Dendritic cell treated with granulocyte-macrophage colony-stimulating factor and Interleukin-4, amounts not matched to agents 40 ng/mL and 50 ng/mL, for 4 days (primary cell): ENCODE data around the gene GLIPR2.

ENCODE experiments used
- H3K27ac Mint-ChIP-seq: one replicate; pipeline ENCODE4 v1.8.0; 2022; ENCODE audit warnings: mild to moderate bottlenecking, mixed read lengths
- H3K27me3 Mint-ChIP-seq: one replicate; pipeline ENCODE4 v1.8.0; 2022; ENCODE audit warnings: mild to moderate bottlenecking, mixed read lengths
- H3K36me3 Mint-ChIP-seq: one replicate; pipeline ENCODE4 v1.8.0; 2022; ENCODE audit warnings: low read depth, mixed read lengths
- H3K4me1 Mint-ChIP-seq: one replicate; pipeline ENCODE4 v1.8.0; 2022; ENCODE audit warnings: low read depth, mixed read lengths
- H3K4me3 Mint-ChIP-seq: one replicate; pipeline ENCODE4 v1.8.0; 2022; ENCODE audit warnings: mild to moderate bottlenecking, moderate library complexity, mixed read lengths
- H3K9me3 Mint-ChIP-seq: one replicate; pipeline ENCODE4 v1.8.0; 2022; ENCODE audit warnings: mixed read lengths
- intact Hi-C: fragments of 100-400 bp; cut with micrococcal nuclease; formaldehyde crosslinking; loops from one replicate; pipeline ENCODE4 v1.15.0; 2022

Gene GLIPR2

DNA sequence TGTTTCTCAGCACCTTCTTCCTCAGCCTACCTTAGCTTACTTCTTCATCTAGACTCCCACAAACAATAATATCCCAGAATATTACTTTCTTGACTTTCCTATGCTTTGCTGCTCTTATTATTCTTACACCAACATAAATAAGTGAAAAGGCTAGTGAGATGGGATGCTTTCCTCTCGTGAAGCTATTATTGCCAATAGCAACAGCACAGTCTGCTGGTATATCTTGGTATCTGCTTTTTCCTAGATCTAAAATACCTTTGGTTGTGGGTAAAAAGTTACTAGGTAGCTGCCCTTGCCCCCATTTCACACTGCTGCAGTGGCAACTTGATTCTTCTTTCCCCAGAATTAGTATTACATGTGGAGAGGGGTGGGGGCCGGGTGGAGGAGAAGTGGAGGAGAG is 26.1 kb upstream of the GLIPR2 start:
- H3K36me3 Mint-ChIP-seq: no peaks in the 10 kb centered on the region
- H3K4me3 Mint-ChIP-seq: no peak overlapping the region
- H3K27me3 Mint-ChIP-seq: no peaks in the 10 kb centered on the region
- H3K9me3 Mint-ChIP-seq: no peaks in the 10 kb centered on the region
- no peak overlapping the region for H3K27ac Mint-ChIP-seq
- intact Hi-C loops: no loop called here
- peaks cover 10% of the 10 kb centered on the region for H3K4me1 Mint-ChIP-seq

DNA sequence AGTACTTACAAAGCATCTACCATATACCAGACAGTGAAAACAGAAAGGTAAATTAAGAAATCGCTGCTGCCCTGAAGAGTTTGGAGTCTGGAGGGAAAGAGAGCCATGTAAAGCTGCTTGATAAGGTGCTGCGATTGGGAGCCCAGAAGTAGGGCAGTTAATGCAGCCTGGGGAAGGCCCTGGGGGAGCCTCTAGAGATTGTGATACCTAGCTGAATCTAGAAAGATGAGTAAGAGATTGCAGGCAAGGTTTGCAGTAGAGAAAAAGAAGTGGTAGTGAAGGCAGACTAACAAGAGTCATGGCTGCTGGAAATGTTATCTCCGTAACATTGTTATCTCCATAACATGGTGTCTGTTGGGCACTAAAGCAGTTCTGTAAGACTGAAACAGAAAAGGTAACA is 24.0 kb upstream of the GLIPR2 start:
- Mint-ChIP-seq H3K9me3 (no peaks in the 10 kb centered on the region), H3K27me3 (no peaks in the 10 kb centered on the region), H3K27ac (no peak overlapping the region), H3K36me3 (no peaks in the 10 kb centered on the region), H3K4me3 (no peak overlapping the region), H3K4me1 (peaks cover 17% of the 10 kb centered on the region)
- intact Hi-C loops: no loop called here

- peaks cover 10% of the 10 kb centered on the region for H3K4me1 Mint-ChIP-seq
- intact Hi-C loops: no loop called here
- H3K4me3 Mint-ChIP-seq: no peak overlapping the region
- H3K9me3 Mint-ChIP-seq: no peaks in the 10 kb centered on the region
- H3K36me3 Mint-ChIP-seq: no peaks in the 10 kb centered on the region
- no peak overlapping the region for H3K27ac Mint-ChIP-seq
- H3K27me3 Mint-ChIP-seq: no peaks in the 10 kb centered on the region
These were observed 22.5 kb upstream of the GLIPR2 start for GRCh38 chr9:36113999-36114398.

- no peak overlapping the region for H3K27ac Mint-ChIP-seq
- H3K36me3 Mint-ChIP-seq: no peaks in the 10 kb centered on the region
- no peak overlapping the region for H3K4me3 Mint-ChIP-seq
- H3K27me3 Mint-ChIP-seq: no peaks in the 10 kb centered on the region
- peaks cover 9% of the 10 kb centered on the region for H3K4me1 Mint-ChIP-seq
- H3K9me3 Mint-ChIP-seq: no peaks in the 10 kb centered on the region
- intact Hi-C loops: no loop called here
These were observed 19.9 kb upstream of the GLIPR2 start for GRCh38 chr9:36116593-36116992.

DNA sequence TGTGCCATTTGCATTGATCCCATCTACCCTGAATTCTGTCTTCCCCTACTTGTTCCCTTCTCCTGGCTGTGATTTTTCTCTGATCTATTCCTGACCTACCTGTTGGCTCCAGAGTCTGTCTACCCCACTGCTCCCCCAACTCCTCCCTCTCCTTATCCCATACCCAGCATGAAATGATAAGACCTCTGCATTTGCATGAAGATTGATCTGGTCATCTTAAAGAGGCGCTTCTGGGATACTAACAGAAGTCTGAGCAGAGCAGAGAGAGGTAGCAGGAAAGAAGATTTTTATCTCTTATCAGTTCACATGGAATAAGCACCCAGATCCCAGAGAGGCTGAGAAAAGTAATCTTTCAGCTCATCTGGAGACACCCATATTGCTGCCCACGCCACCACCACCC is 18.3 kb upstream of the GLIPR2 start:
- Mint-ChIP-seq H3K27me3 (no peaks in the 10 kb centered on the region), H3K4me1 (peaks cover 25% of the 10 kb centered on the region), H3K9me3 (no peaks in the 10 kb centered on the region), H3K27ac (no peak overlapping the region), H3K36me3 (no peaks in the 10 kb centered on the region), H3K4me3 (no peak overlapping the region)
- intact Hi-C loops: no loop called here

GRCh38 chr9:36118706-36119105 is 17.8 kb upstream of the GLIPR2 start:
- Mint-ChIP-seq H3K27ac (no peak overlapping the region), H3K36me3 (no peaks in the 10 kb centered on the region), H3K27me3 (no peaks in the 10 kb centered on the region), H3K9me3 (no peaks in the 10 kb centered on the region), H3K4me1 (peaks cover 25% of the 10 kb centered on the region), H3K4me3 (no peak overlapping the region)
- intact Hi-C loops: no loop called here

- Mint-ChIP-seq H3K36me3 (no peaks in the 10 kb centered on the region), H3K27me3 (no peaks in the 10 kb centered on the region), H3K27ac (no peak overlapping the region), H3K9me3 (no peaks in the 10 kb centered on the region), H3K4me3 (no peak overlapping the region), H3K4me1 (peaks cover 27% of the 10 kb centered on the region)
- intact Hi-C loops: no loop called here
These were observed 17.1 kb upstream of the GLIPR2 start for GRCh38 chr9:36119476-36119875.

GRCh38 chr9:36120705-36121104 is 15.8 kb upstream of the GLIPR2 start:
- H3K27ac Mint-ChIP-seq: no peak overlapping the region
- no peak overlapping the region for H3K4me3 Mint-ChIP-seq
- no peaks in the 10 kb centered on the region for H3K9me3 Mint-ChIP-seq
- intact Hi-C loops: no loop called here
- no peaks in the 10 kb centered on the region for H3K36me3 Mint-ChIP-seq
- H3K4me1 Mint-ChIP-seq: peaks cover 39% of the 10 kb centered on the region
- no peaks in the 10 kb centered on the region for H3K27me3 Mint-ChIP-seq

- Mint-ChIP-seq H3K4me1 (peaks cover 45% of the 10 kb centered on the region), H3K36me3 (no peaks in the 10 kb centered on the region), H3K9me3 (no peaks in the 10 kb centered on the region), H3K27me3 (no peaks in the 10 kb centered on the region), H3K27ac (peak overlapping the region; percentile 18), H3K4me3 (no peak overlapping the region)
- intact Hi-C loops: no loop called here
These were observed 14.6 kb upstream of the GLIPR2 start for GRCh38 chr9:36121971-36122370.

GRCh38 chr9:36123515-36123914 is 13.0 kb upstream of the GLIPR2 start:
- no peaks in the 10 kb centered on the region for H3K9me3 Mint-ChIP-seq
- peaks cover 60% of the 10 kb centered on the region for H3K4me1 Mint-ChIP-seq
- no peaks in the 10 kb centered on the region for H3K36me3 Mint-ChIP-seq
- H3K27me3 Mint-ChIP-seq: no peaks in the 10 kb centered on the region
- H3K4me3 Mint-ChIP-seq: no peak overlapping the region
- intact Hi-C loops: no loop called here
- H3K27ac Mint-ChIP-seq: no peak overlapping the region

GRCh38 chr9:36125062-36125855 is 11.3 kb upstream of the GLIPR2 start:
- peaks cover 73% of the 10 kb centered on the region for H3K4me1 Mint-ChIP-seq
- intact Hi-C loops: no loop called here
- no peaks in the 10 kb centered on the region for H3K9me3 Mint-ChIP-seq
- no peaks in the 10 kb centered on the region for H3K36me3 Mint-ChIP-seq
- peak overlapping the region; percentile 70 for H3K27ac Mint-ChIP-seq
- H3K27me3 Mint-ChIP-seq: no peaks in the 10 kb centered on the region
- H3K4me3 Mint-ChIP-seq: peak overlapping the region; percentile 11

DNA sequence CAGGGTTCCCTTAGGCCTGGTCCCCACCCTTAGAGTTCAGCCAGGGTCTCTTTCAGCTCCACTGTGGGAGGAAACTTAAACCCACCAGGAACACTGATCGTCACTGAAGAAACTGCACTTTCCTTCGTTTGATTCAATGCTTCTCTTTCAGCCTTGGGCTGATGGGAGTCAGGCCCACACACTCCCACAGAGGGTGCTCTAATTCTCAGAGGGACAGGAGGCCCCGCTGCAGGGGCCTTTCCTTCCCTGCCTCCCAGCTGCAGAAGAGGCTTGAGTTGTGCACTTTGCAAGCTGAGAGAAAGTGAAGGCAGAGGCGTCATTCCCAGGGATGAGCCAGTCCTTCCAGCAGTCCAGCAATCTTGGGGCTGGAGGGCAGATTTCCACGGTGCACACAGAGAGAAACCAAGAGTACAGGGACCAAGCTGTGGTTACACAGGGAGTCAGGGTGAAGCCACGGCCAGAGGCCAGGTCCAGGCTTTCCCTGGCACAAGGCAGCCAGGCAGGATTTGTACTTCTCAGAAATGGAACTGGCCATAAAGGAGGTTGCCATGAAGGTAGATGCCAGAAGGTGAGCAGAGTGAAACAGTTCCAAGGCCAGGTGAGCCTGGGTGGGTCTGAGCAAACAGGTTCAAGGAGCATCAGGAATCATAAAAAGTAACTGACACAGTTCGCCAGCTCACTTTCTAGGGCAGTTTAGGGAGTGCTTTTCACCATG is 10.4 kb upstream of the GLIPR2 start:
- H3K9me3 Mint-ChIP-seq: no peaks in the 10 kb centered on the region
- no peaks in the 10 kb centered on the region for H3K36me3 Mint-ChIP-seq
- intact Hi-C loops: no loop called here
- peaks cover 74% of the 10 kb centered on the region for H3K4me1 Mint-ChIP-seq
- H3K27ac Mint-ChIP-seq: peak overlapping the region; percentile 70
- H3K27me3 Mint-ChIP-seq: no peaks in the 10 kb centered on the region
- no peak overlapping the region for H3K4me3 Mint-ChIP-seq

GRCh38 chr9:36127652-36128244 is 8.8 kb upstream of the GLIPR2 start:
- Mint-ChIP-seq H3K4me1 (peaks cover 68% of the 10 kb centered on the region), H3K27me3 (no peaks in the 10 kb centered on the region), H3K4me3 (peak overlapping the region; percentile 2), H3K27ac (peak overlapping the region; percentile 72), H3K36me3 (no peaks in the 10 kb centered on the region), H3K9me3 (no peaks in the 10 kb centered on the region)
- intact Hi-C loops: no loop called here

- intact Hi-C loops: no loop called here
- peak overlapping the region; percentile 72 for H3K27ac Mint-ChIP-seq
- H3K27me3 Mint-ChIP-seq: no peaks in the 10 kb centered on the region
- peaks cover 63% of the 10 kb centered on the region for H3K4me1 Mint-ChIP-seq
- H3K9me3 Mint-ChIP-seq: no peaks in the 10 kb centered on the region
- no peaks in the 10 kb centered on the region for H3K36me3 Mint-ChIP-seq
- peak overlapping the region; percentile 2 for H3K4me3 Mint-ChIP-seq
These were observed 8.2 kb upstream of the GLIPR2 start for GRCh38 chr9:36128349-36128748.
